GM18873 (cell line): ENCODE measurements around the gene IFI6.
"Not testable (repeated sequence)": the region's sequence is repeated elsewhere in the genome, so short reads cannot be mapped to it uniquely, and the experiment has no call there.

Experiments used
- ATAC-seq: cut with Tn5 transposase; IDR thresholded peaks from one replicate; pipeline ENCODE4 v1.9.1; 2021; ENCODE audit warnings: mild to moderate bottlenecking, moderate library complexity, moderate number of reproducible peaks; ENCODE audit not compliant: unreplicated experiment, low FRiP score

Gene IFI6, protein sequence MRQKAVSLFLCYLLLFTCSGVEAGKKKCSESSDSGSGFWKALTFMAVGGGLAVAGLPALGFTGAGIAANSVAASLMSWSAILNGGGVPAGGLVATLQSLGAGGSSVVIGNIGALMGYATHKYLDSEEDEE

GRCh38 chr1:27671964-27672749, at the start of gene IFI6:
Gene IFI6, minus strand, starts transcription at chr1:27672192. Its CDS starts 2,878 bp downstream, at chr1:27669314.
- peak; percentile 76 for ATAC-seq

- no peak for ATAC-seq
Observed at GRCh38 chr1:27719286-27720251, 47.6 kb upstream of the IFI6 start.

DNA sequence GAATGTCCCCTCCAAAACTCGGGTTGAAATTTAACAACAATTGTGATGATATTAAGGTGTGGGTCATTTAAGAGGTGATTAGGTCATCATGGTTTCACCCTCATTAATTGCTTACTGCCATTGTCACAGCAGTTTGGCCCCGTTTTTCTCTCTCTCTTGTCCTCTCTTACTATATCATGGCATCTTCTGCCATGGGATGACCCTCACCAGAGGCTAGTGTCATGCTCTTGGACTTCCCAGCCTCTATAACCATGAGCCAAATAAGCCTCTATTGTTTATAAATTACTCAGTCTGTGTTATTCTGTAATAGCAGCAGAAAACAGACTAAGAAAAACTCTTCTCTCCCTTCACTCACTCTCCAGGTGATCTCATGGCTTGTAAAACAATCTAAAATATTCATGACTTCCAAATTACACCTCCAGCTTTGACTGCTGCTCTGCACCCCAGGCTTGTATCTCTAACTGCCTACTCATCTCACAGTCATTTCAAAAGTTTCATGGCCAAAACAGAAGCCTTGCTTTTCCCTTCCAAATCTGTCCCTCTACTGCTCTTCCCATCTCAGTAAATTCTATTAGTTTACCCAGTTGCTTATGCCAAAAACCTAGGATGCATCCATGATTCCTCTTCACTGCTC, 44.4 kb upstream of the IFI6 start:
- no peak for ATAC-seq

GRCh38 chr1:27713869-27714513, 42.0 kb upstream of the IFI6 start:
- ATAC-seq = no peak

DNA sequence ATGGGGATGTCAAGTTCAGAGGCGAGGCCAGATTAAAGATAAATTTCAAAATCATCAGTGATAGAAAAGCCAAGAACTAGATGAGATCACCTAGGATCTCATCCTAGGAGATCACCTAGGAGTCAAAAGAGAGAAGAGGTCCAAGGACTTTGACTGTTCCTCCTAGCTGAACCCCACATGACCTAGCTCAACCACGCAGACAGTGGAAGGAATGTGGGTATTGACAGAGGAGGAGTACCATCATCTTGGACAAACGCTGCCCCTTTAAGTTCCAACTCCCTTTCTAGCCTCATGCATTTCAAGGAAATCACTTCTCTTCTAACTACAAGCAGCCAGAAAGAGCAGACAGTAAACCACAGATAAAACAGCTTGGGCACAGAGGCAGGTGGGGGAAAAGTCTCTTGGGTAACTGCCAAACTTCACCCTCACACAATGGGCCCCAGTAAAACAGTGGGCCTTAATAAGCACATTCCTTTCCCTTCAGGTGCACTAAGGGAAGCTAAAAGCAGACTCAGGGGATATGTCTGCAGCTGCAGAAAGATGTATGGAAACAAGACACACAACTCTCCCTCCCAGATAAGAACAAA, 41.2 kb upstream of the IFI6 start:
- no peak for ATAC-seq

DNA sequence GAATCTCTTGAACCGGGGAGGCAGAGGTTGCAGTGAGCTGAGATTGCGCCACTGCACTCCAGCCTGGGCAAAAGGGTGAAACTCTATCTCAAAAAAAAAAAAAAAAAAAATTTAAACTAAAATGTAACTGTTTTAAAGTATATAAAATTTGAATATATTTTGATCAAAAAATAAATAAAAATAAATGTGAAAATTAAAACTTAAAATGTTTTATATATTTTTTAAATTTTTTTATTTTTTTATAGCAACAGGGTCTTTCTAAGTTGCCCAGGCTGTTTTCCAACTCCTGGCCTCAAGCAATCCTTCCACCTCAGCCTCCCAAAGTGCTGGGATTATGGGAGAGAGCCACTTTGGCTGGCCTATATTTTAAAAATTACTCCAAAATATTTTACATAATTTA, 38.6 kb upstream of the IFI6 start:
- no peak for ATAC-seq

DNA sequence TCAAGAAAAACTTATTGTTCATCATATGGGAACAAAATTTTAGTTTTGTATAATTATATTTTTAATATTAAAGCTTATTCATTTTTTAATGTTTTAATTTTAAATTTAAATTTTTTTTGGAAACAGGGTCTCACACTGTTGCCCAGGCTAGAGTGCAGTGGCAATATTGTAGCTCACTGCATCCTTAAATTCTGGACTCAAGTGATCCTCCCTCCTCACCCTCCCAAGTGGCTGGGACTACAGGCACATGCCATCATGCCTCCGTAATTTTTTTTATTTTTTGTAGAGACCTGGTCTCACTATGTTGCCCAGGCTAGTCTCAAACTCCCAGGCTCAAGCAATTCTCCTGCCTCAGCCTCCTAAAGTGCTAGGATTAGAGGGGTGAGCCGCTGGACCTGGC, 33.6 kb upstream of the IFI6 start:
- ATAC-seq = no peak

DNA sequence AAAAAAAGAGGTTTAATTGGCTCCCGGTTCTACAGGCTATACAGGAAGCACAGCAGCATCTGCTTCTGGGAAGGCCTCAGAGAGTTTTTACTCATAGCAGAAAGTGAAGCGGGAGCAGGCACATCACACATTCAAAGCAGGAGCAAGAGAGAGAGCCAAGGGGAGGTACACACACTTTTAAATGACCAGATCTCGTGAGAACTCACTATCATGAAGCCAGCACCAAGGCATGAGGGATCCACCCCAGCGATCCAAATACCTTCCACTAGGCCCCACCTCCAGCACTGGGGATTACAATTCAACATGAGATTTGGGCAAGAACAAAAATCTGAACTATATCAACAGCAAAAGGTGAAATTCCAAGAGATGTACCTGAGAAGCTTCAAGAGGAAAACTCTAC, 33.0 kb upstream of the IFI6 start:
- no peak for ATAC-seq

DNA sequence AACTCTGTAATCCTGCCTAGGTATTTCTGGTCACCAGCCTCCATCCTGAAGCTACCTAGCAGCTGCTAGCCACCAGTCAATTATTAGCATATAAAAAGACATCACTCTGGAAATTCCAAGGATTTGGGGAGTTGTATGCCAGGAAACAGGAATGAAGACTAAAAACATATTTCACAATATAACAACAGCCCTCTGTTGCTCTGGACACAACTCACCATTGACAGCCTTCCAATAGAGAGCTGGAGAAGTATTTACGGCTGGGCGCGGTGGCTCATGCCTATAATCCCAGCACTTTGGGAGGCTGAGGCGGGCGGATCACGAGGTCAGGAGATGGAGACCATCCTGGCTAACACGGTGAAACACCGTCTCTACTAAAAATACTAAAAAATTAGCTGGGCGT, 24.8 kb upstream of the IFI6 start:
- not testable (repeated sequence) for ATAC-seq

DNA sequence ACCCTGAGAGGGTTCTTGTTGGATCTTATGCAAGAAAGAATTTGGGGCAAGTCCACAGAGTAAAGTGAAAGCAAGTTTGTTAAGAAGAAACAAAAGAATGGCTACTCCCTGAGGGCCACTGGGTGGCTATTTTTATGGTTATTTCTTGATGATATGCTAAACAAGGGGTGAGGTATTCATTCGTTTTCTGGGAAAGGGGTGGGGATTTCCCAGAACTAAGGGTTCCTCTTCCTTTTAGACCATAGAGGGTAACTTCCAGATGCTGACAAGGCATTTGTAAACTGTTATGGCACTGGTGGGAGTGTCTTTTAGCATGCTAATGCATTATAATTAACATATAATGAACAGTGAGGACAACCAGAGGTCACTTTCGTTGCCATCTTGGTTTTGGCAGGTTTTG, 18.2 kb upstream of the IFI6 start:
- ATAC-seq = no peak

- ATAC-seq = no peak
Observed at GRCh38 chr1:27689423-27690173, 17.6 kb upstream of the IFI6 start.

- no peak for ATAC-seq
Observed at GRCh38 chr1:27687906-27688305, 15.9 kb upstream of the IFI6 start.

DNA sequence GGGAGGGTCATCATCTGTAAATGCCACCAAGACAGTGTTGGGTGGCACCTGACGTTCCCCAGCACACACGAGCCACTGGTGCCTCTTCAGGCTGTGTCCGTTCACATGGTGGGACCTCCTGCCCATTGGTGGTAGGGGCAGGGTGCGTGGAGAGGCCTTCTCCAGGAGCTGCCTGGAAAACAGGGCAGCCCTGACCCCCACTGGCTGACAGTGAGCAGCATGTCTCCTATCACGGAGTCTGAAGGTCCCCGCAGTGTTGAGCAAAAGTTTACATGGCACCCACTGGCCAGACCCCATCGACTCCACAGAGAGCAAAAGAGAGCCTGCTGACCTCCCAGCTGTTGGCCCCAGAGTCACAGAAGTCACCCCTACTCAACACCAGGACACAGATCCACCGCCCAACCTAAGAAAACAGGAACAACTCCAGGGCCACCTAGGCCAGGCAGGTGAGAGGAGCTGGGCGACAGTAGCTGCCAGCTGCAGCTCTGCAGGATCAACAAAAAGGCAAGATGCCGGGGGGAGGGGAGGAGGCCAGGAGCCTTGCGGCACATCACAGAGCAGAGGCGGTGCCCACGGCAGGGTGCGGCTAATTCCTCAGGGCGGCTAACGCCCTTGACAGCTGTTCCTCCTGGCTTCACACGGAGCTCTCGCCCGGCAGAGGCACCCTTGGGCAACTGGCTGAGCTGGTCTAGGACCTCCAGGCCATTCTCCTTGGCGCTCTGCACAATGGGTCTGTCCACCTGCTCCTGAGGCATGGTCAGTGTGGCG, 14.4 kb upstream of the IFI6 start:
- ATAC-seq = no peak

- no peak for ATAC-seq
Observed at GRCh38 chr1:27684176-27684575, 12.2 kb upstream of the IFI6 start.

- ATAC-seq = no peak
Observed at GRCh38 chr1:27682351-27682944, 10.5 kb upstream of the IFI6 start.

- ATAC-seq = not testable (repeated sequence)
Observed at GRCh38 chr1:27681580-27681979, 9.6 kb upstream of the IFI6 start.

DNA sequence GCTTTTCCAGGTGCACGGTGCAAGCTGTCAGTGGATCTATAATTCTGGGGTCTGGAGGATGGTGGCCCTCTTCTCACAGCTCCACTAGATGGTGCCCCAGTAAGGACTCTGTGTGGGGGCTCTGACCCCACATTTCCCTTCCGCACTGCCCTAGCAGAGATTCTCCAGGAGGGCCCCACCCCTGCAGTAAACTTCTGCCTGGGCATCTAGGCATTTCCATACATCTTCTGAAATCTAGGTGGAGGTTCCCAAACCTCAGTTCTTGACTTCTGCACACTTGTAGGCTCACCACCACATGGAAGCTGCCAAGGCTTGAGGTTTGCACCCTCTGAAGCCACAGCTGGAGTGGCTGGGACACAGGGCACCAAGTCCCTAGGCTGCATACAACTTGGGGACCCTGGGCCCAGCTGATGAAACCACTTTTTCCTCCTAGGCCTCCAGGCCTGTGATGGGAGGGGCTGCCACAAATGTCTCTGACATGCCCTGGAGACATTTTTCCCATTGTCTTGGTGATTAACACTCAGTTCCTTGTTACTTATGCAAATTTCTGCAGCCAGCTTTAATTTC, 8.3 kb upstream of the IFI6 start:
- not testable (repeated sequence) for ATAC-seq

GRCh38 chr1:27678747-27679146, 6.8 kb upstream of the IFI6 start:
- no peak for ATAC-seq
